Measurements from ENCODE around the gene FN1. TPM values are rescaled to one million over a fixed set of nuclear protein-coding genes. Genes with fewer than 3 reads are reported as not detected.

The FN1 gene
- total RNA-seq, 4 donors from 2014 or later = 89.6 to 220 (median 177) TPM

DNA sequence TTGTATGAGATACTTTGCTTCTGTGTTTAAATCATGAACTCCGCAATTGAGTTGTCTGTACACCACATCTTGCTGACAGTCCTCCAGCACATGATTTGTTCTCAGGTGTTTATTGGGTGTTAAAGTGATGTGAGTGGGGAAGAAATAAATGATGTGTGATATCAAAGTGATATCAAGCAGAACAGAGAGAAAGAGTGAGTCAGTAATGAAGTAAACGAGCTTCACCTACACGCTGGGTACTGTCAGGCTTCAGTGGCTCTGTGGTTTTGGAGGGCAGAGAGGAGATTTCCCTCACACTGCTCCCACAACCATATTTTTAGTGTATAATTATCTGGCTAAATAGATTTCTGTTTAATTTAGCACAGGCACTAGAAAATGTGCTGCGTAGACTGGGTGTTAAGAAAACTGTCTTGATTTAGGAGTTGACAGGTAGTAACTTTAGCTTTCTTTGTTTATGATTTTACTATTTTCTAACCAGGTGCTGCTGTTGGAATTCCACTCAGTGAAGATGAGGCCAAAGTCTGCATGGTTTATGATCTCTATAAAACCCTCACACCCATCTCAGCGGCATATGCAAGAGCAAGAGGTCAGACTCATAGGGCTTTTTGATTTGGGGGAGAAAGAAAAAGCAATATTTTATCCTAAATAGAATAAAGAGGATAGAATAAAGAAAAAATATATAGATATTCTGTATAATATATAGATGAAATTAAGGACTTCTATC lies 102.8 kb downstream of the FN1 start:
- ATAC-seq (ENCODE audit: low FRiP score) = no peak

GRCh38 chr2:215328066-215328465 lies 107.8 kb downstream of the FN1 start:
- ATAC-seq (ENCODE audit: low FRiP score) = no peak
- TF ChIP-seq, protein P1, sequence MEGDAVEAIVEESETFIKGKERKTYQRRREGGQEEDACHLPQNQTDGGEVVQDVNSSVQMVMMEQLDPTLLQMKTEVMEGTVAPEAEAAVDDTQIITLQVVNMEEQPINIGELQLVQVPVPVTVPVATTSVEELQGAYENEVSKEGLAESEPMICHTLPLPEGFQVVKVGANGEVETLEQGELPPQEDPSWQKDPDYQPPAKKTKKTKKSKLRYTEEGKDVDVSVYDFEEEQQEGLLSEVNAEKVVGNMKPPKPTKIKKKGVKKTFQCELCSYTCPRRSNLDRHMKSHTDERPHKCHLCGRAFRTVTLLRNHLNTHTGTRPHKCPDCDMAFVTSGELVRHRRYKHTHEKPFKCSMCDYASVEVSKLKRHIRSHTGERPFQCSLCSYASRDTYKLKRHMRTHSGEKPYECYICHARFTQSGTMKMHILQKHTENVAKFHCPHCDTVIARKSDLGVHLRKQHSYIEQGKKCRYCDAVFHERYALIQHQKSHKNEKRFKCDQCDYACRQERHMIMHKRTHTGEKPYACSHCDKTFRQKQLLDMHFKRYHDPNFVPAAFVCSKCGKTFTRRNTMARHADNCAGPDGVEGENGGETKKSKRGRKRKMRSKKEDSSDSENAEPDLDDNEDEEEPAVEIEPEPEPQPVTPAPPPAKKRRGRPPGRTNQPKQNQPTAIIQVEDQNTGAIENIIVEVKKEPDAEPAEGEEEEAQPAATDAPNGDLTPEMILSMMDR (IDR thresholded peaks at IDR 0.05) = no peak
- no peak for DNase-seq (ENCODE audit: low spot score)

More for the DNA sequence above, 102.8 kb downstream of the FN1 start:
- TF ChIP-seq, protein P1 (IDR thresholded peaks at IDR 0.05) = no peak
- DNase-seq (ENCODE audit: low spot score) = no peak

GRCh38 chr2:215324811-215325210 lies 111.1 kb downstream of the FN1 start:
- DNase-seq (ENCODE audit: low spot score) = no peak
- TF ChIP-seq, protein P1 (IDR thresholded peaks at IDR 0.05) = no peak

GRCh38 chr2:215320679-215321078 lies 115.2 kb downstream of the FN1 start:
- DNase-seq (ENCODE audit: low spot score) = no peak
- TF ChIP-seq, protein P1 (IDR thresholded peaks at IDR 0.05) = no peak
- no peak for ATAC-seq (ENCODE audit: low FRiP score)

More at GRCh38 chr2:215324811-215325210, 111.1 kb downstream of the FN1 start:
- no peak for ATAC-seq (ENCODE audit: low FRiP score)

DNA sequence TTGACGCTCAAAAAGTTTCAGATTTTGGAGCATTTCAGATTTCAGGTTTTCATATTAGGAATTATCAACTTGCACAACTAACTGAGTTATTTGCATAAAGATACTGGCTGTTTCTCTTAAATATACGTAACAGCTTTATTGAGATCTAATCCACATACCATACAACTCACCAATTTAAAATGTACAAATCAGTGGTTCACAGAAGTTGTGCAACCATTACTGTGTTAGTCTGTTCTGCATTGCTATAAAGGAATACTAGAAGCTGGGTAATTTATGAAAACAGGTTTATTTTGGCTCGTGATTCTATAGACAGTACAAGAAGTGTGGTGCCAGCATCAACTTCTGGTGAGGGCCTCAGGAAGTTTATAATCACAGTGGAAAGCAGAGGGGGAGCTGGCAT lies 115.8 kb downstream of the FN1 start:
- TF ChIP-seq, protein P1 (IDR thresholded peaks at IDR 0.05) = no peak
- no peak for DNase-seq (ENCODE audit: low spot score)
- no peak for ATAC-seq (ENCODE audit: low FRiP score)

DNA sequence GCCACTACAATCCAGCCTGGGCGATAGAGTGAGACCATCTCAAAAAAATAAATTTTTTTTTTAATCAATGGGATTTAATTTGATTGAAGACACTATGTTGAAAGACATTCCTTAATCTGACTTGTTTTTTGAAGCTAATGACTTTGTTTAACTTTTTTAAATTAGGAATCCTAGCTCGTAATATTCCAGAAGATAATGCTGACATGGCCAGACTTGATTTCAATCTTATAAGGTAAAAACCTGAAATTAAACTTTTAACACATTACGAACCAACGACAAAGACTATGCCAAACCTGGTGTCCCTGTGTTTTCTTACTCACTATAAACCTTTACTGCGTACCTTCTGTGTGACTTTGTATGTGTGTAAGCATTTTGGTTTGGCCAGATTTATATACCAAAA lies 116.4 kb downstream of the FN1 start:
- TF ChIP-seq, protein P1 (IDR thresholded peaks at IDR 0.05) = no peak
- no peak for ATAC-seq (ENCODE audit: low FRiP score)
- DNase-seq (ENCODE audit: low spot score) = no peak

- DNase-seq (ENCODE audit: low spot score) (no peak), ATAC-seq (ENCODE audit: low FRiP score) (no peak)
- TF ChIP-seq, protein P1 (IDR thresholded peaks at IDR 0.05) = no peak
Measured at GRCh38 chr2:215316336-215316735, 119.5 kb downstream of the FN1 start.

All from omental fat pad (tissue), 4 donors.